Measurements from ENCODE around the gene CCDC50.

Gene CCDC50

DNA sequence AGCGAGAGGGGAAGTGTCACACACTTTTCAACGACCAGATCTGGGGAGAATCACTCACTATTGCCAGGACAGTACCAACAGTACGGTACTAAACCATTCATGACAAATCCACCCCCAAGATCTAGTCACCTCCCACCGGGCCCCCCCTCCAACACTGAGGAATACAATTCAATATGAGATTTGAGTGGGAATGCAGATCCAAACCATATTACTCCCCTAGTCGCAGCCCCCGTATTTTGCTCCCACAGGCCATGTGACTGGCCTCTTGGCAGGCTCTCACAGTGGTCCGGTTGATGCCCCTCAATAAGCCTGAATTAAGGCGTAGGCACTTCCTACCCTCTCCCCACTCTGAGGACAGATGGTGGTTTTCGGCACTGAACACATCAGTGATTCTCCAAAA, 86.4 kb downstream of the CCDC50 start:
- in situ Hi-C loops (cut with MboI; ENCODE audit: low sequenced_read_pairs) = no loop called here

DNA sequence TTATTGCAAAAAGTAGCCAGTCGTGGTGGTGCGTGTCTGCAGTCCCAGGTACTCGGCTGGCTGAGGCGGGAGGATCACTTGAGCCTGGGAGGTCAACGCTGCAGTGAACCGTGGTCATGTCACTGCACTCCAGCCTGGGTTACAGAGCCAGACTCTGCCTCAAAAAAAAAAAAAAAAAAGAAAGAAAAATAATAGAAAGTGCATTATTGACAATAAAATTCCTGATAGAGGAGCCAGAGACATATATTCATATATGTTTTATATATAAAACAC, 88.2 kb downstream of the CCDC50 start:
- in situ Hi-C loops (cut with MboI; ENCODE audit: low sequenced_read_pairs) = no loop called here

DNA sequence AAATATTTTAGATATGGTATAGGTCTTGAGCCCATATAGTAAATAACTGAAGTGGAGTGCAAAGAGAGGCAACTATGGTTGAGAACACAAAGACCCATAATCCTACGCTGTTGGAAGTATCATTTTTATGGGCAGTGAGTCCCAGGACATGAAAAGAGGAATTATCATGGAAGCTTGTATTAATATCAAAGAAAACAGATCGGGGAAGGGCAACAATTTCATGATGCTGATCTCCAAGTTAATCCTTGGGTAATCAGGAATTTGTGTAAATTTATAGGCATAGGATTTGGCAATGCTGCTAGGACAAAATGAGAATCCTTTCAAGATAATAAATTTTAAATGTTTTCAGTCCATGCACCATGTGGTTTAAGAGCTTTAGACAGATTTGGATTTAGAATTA, 91.6 kb downstream of the CCDC50 start:
- in situ Hi-C loops (cut with MboI; ENCODE audit: low sequenced_read_pairs) = no loop called here

DNA sequence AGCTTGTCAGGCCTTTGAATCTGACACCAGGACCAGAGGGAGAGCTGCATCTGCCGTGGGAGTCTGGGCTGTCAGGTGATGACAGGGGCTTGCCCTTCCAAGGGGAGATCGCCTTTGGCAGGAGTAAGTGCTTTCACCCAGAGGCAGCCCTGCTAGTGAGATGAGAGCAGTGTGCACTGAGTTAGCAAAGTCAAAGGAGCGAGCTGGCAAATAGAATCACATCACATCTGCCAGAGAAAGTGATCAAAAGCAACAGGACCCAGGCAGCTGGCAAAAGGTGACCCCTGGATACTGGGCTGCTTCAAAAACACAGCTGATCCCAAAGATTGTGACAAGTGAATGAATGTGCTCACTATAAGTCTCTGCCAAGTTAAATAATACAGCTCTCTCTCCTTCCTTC, 95.7 kb downstream of the CCDC50 start:
- in situ Hi-C loops (cut with MboI; ENCODE audit: low sequenced_read_pairs) = no loop called here

DNA sequence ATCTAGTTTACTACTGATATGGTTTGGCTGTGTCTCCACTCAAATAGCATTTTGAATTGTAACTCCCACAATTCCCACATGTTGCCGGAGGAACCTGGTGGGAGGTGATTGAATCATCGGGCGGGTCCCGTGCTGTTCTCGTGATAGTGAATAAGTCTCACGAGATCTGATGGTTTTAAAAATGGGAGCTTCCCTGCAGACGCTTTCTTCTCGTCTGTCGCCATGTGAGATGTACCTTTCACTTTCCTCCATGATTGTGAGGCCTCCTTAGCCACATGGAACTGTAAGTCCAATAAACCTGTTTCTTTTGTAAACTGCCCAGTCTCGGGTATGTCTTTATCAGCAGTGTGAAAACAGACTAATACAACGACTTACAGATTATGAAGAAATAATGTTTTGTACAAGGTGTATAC, 96.1 kb downstream of the CCDC50 start:
- in situ Hi-C loops (cut with MboI; ENCODE audit: low sequenced_read_pairs) = no loop called here

DNA sequence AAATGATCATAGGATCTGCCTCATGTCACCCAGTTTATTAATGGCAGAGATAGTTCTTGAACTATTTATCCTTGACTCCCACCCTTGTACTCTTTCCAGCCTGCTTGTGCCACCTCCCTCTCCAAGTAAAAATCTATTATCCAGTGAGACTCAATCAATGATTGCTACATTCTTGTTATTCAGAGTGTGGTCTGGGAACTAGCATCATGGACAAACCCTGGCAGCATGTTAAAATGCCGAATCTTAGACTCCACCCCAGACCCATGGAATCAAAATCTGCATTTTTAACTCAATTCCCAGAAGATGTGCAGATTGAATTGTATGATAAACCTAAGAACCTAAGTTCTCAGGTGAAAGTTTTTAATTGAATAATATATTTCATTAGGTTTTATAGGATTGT, 97.1 kb downstream of the CCDC50 start:
- in situ Hi-C loops (cut with MboI; ENCODE audit: low sequenced_read_pairs) = no loop called here

DNA sequence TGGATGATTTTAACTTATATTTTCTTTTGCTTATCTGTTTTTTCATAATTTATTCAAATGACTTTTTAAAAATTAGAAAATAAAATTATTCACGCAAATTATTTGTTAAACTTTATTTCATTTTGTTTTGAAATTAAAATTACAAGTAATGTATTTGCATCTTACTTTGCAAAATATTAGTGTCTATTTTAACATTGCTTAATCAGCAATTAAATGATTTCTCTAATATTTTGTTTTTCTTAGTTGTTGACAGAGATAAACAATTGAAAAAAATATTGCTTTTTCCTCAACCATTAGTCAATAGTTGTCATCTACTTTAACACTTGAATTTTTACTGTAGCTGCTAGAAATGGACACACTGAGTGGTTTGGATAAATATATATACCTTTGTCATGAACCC, 99.0 kb downstream of the CCDC50 start:
- in situ Hi-C loops (cut with MboI; ENCODE audit: low sequenced_read_pairs) = no loop called here

DNA sequence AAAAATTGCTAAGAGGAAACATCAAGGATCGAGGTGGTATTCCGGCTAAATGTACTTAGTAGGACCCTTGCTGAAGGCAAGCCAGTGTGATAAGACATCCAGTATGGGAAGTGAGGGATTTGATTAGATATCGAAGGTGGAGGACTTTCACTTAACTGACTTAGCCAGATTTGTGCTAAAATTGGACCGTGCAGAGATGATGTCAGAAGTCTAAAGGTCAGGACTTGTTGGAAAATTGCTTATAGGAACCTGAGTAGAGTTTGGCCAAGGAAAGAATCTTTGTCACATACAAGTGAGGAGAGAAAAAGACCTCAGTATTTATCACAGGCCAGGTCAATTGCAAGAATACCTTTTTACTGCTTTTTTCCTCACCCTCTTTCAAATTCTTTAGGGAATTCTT, 100.9 kb downstream of the CCDC50 start:
- in situ Hi-C loops (cut with MboI; ENCODE audit: low sequenced_read_pairs) = no loop called here

DNA sequence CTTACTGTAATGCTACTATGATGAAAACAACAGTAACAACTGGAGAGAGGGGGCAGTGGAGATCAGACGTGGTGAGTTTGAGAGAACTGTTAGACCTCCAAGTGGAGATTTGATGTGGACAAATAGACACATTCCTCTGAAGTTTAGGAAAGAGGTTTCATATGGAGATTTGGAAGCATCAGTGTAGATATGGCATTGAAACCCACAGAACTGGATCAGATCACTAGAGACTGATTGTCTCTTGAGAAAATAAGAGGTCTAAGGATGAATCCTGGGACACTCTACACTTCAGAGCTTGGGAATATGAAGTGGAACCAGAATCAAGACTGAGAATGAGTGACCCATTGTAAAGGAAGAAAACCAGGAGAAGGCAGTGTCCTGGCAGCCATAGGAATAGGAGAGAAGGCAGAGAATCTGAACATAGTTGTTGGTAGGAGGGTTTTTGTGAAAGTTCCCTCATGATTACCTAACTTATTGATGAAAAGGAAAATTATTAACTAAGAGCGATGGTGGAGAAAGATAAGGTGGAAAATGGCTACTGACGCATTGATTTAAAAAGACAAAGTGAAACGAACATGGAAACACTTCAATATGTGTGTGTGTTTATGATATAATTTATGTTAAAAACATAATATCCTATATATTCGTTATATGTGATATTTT, 102.1 kb downstream of the CCDC50 start:
- in situ Hi-C loops (cut with MboI; ENCODE audit: low sequenced_read_pairs) = no loop called here

DNA sequence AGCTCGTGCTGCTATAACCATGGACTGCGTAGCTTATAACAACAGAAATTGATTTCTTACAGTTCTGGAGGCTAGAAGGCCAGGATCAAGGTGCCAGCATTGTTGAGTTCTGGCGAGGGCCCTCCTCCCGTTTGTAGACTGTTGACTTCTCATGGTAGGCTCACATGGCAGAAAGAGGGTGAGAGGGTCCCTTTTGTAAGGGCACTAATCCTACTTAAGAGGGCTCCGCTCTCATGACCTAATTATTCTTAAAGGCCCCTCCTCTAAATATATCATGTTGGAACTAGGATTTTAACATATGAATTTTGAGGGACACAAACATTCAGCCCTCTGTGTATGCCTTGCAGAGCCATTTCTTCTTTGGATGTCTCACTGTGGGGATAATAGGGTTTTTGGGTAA, 103.0 kb downstream of the CCDC50 start:
- in situ Hi-C loops (cut with MboI; ENCODE audit: low sequenced_read_pairs) = no loop called here

DNA sequence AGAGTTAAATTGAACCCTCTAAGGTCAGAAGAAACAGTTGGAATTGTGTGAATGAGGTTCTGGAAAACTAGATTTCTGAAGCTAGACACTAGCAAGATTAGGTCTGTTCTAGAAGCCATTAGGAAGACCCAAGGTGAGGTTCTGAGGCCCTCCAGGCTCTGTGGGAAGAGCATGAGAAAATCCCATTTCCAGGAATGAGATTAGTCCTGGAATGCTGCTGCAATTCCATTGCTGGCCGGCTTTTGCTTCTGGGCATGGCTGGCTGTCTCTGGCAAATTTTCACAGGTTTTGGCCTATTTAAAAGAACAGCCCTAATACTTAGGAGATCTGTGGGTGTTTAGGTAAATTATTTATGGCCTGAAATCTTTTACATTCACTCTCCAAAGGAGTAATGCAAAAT, 104.8 kb downstream of the CCDC50 start:
- in situ Hi-C loops (cut with MboI; ENCODE audit: low sequenced_read_pairs) = no loop called here

DNA sequence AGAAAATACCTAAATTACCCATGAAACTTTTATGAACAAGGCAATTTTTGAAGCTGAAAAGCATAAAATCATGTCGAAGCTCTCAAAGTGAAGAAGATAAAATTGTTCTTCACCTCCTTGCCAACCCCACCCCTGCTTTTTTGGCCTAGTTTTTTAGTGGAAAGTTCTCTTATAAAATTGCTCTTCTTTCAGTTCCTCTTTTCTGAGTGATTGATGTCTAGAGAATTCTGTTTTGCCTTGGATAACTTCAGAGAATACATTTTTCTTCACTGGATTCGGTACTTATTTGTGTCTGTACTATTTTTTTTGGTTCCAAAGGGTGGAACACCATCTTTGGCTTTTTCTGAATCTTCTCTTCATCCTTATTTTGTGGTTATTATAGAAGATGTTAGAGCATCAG, 106.8 kb downstream of the CCDC50 start:
- in situ Hi-C loops (cut with MboI; ENCODE audit: low sequenced_read_pairs) = no loop called here

DNA sequence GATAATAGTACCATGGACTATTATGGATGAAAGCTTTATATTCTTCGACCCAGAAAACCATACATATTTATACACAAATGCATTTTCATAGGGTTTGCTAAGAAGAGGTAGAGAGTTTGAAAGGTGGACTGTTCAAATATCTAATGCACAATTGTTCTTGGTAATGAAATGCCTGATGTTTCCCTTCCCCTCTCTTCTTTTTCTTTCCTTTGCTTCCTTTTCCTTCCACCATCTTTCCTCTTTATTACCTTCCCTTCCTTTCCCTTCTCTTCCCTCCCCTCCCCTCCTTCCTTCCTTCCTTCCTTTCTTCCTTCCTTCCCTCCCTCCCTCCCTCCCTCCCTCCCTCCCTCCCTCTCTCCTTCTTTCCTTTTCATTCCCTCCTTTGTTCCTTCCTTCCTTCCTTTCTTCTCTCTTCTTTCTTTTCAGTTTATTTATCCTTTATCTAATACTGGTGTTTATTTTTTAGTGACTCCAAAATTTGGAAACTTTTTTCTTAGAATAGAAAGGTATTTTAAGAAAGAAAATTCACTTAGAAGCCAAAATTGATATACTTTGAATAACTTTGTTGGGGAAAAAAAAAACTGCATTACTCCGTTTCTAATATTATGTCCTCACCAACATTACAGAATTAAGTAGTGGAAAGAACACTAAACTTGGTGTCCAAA, 109.1 kb downstream of the CCDC50 start:
- in situ Hi-C loops (cut with MboI; ENCODE audit: low sequenced_read_pairs) = no loop called here

DNA sequence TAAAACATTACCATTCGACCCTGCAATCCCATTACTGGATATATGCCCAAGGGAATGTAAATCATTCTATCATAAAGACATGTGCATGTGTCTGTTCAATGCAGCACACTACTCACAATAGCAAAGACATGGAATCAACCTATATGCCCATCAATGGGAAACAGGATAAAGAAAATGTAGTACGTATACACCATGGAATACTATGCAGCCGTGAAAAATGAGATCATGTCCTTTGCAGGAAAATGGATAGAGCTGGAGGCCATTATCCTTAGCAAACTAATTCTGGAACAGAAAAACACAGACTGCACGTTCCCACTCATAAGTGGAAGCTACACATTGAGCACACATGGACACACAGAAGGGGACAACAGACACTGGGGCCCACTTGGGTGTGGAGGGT, 111.3 kb downstream of the CCDC50 start:
- in situ Hi-C loops (cut with MboI; ENCODE audit: low sequenced_read_pairs) = no loop called here

DNA sequence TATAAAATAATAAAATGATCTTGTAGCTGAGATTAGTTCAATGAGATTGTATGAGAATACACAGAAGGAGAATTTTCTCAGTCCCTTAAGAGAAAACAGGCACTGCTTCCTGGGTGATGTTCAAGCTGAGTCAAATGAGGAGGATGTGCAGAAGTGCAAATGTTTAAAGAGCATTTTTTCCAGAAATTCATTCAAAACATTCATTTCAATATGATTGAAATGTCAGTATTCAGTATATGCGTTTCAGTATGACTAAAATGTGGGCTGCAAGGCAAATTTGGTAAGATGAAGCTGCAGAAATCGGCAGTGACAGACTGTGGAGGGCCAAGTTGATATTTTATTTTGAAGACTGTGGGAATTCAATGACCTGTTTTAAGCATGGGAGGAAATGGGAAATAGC, 112.5 kb downstream of the CCDC50 start:
- in situ Hi-C loops (cut with MboI; ENCODE audit: low sequenced_read_pairs) = no loop called here

DNA sequence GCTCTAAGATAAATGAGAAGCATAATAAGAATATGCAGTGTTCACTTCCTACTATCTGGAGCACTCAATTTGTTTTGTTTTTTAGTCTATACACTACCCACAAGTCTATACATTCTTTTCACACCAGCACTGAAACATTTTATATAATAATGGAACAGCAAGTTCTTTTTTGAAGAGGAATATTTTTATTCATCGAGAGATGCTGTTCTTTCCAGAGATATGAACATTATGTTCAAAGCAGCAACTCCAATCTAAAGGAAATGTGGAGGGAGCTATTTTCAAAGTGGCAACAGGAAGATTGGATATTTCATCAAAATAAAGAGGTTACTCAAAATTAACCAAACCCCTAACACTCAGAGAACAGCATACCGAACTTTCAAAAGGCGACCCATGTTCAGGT, 115.4 kb downstream of the CCDC50 start:
- in situ Hi-C loops (cut with MboI; ENCODE audit: low sequenced_read_pairs) = no loop called here

All from HL-60/S4 (cell line).